MM.1S (cell line): ENCODE results near the gene STXBP6.

Experiments used
- DNase-seq: peaks from one replicate; pipeline ENCODE4 v3.0.0-alpha.2; 2015
- H2AFZ ChIP-seq: fragments of 300-600 bp; sonication (generic); 2 replicates; pipeline ENCODE4 v1.6.0; 2016; ENCODE audit warnings: antibody characterized with exemption, low read length
- H3F3A ChIP-seq: fragments of 300-600 bp; sonication (generic); 2 replicates; pipeline ENCODE4 v1.6.1; 2016; ENCODE audit warnings: mild to moderate bottlenecking, antibody characterized with exemption, low read length, moderate library complexity, mixed read lengths; ENCODE audit not compliant: insufficient read depth
- H3K27ac ChIP-seq: fragments of 300-600 bp; sonication (generic); 2 replicates; pipeline ENCODE4 v1.5.1; 2016; ENCODE audit warnings: mild to moderate bottlenecking, low read length
- H3K27me3 ChIP-seq: fragments of 300-600 bp; sonication (generic); replicated peaks from 2 replicates; pipeline ENCODE4 v1.6.0; 2016; ENCODE audit warnings: low read length; ENCODE audit not compliant: insufficient read depth
- H3K36me3 ChIP-seq: fragments of 300-600 bp; sonication (generic); replicated peaks from 2 replicates; pipeline ENCODE4 v1.6.1; 2016; ENCODE audit warnings: mild to moderate bottlenecking, low read length, mixed read lengths; ENCODE audit not compliant: insufficient read depth
- H3K4me1 ChIP-seq: fragments of 300-600 bp; sonication (generic); 2 replicates; pipeline ENCODE4 v1.6.1; 2016; ENCODE audit warnings: low read length, mixed read lengths
- H3K4me2 ChIP-seq: fragments of 300-600 bp; sonication (generic); 2 replicates; pipeline ENCODE4 v1.6.0; 2016; ENCODE audit warnings: low read depth, low read length
- H3K4me3 ChIP-seq: fragments of 300-600 bp; sonication (generic); 2 replicates; pipeline ENCODE4 v1.5.1; 2016; ENCODE audit warnings: low read length, mixed read lengths
- H3K79me2 ChIP-seq: fragments of 300-600 bp; sonication (generic); 2 replicates; pipeline ENCODE4 v1.6.1; 2016; ENCODE audit warnings: mixed run types, low read length, mixed read lengths
- H3K9ac ChIP-seq: fragments of 300-600 bp; sonication (generic); 2 replicates; pipeline ENCODE4 v1.6.1; 2016; ENCODE audit warnings: low read length, mixed read lengths
- H3K9me2 ChIP-seq: fragments of 300-600 bp; sonication (generic); replicated peaks from 2 replicates; pipeline ENCODE4 v1.6.1; 2016; ENCODE audit warnings: mild to moderate bottlenecking, low read length, mixed read lengths; ENCODE audit not compliant: insufficient read depth
- H3K9me3 ChIP-seq: fragments of 300-600 bp; sonication (generic); replicated peaks from 2 replicates; pipeline ENCODE4 v1.6.1; 2016; ENCODE audit warnings: mild to moderate bottlenecking, low read length, mixed read lengths; ENCODE audit not compliant: insufficient read depth
- H4K20me1 ChIP-seq: fragments of 300-600 bp; sonication (generic); 2 replicates; pipeline ENCODE4 v1.6.1; 2016; ENCODE audit warnings: mild to moderate bottlenecking, low read length, moderate library complexity, mixed read lengths; ENCODE audit not compliant: insufficient read depth
- EZH2 ChIP-seq: fragments of 300-600 bp; sonication (generic); optimal IDR thresholded peaks from 2 replicates; pipeline ENCODE3; 2017; ENCODE audit warnings: low read depth, mild to moderate bottlenecking, antibody characterized with exemption, low read length, mixed read lengths
- EZH2phosphoT487 ChIP-seq: fragments of 300-600 bp; sonication (generic); IDR thresholded peaks from 2 replicates; pipeline ENCODE4 v1.6.1; 2018; ENCODE audit warnings: antibody characterized with exemption, low read length
- TF ChIP-seq, protein P1 (sequence below): fragments of 300-600 bp; sonication (generic); IDR thresholded peaks from 2 replicates; pipeline ENCODE4 v1.5.1; 2016; ENCODE audit warnings: antibody characterized with exemption, low read length, mixed read lengths

Gene STXBP6

DNA sequence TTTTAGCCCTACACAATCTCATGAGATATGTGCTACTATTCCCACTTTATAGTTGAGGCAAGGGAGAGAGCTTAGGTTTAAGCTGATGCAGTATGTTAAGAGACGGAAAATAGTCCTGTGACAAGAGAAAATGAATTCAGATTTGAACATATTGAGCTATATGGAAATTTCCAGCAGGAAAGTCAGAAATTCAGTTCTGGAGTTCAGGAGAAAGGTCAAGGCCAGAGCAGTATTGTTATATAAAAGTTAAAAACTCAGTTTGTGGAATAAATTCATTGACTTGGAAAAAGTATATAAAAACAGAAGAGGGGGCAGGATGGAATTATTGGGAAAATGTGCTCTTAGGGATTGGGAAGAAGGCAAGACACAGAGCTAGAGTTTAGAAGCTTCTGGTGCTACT, 248.9 kb downstream of the STXBP6 start:
- H3K27me3 ChIP-seq = no peaks in the 10 kb centered on the region
- no peak for DNase-seq
- no peaks in the 10 kb centered on the region for H4K20me1 ChIP-seq
- H3K27ac ChIP-seq = no peak overlapping the region
- H3K4me2 ChIP-seq = no peak overlapping the region
- H3K4me1 ChIP-seq = no peaks in the 10 kb centered on the region
- H3K9me3 ChIP-seq = no peaks in the 10 kb centered on the region
- H3K9ac ChIP-seq = no peak overlapping the region
- H3K4me3 ChIP-seq = no peak overlapping the region
- no peaks in the 10 kb centered on the region for H3K36me3 ChIP-seq
- no peaks in the 10 kb centered on the region for H3K79me2 ChIP-seq
- H3F3A ChIP-seq = no peaks in the 10 kb centered on the region
- TF ChIP-seq EZH2phosphoT487 = no peak
- TF ChIP-seq EZH2 = no peak
- TF ChIP-seq, protein P1, sequence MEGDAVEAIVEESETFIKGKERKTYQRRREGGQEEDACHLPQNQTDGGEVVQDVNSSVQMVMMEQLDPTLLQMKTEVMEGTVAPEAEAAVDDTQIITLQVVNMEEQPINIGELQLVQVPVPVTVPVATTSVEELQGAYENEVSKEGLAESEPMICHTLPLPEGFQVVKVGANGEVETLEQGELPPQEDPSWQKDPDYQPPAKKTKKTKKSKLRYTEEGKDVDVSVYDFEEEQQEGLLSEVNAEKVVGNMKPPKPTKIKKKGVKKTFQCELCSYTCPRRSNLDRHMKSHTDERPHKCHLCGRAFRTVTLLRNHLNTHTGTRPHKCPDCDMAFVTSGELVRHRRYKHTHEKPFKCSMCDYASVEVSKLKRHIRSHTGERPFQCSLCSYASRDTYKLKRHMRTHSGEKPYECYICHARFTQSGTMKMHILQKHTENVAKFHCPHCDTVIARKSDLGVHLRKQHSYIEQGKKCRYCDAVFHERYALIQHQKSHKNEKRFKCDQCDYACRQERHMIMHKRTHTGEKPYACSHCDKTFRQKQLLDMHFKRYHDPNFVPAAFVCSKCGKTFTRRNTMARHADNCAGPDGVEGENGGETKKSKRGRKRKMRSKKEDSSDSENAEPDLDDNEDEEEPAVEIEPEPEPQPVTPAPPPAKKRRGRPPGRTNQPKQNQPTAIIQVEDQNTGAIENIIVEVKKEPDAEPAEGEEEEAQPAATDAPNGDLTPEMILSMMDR = no peak
- H3K9me2 ChIP-seq = no peaks in the 10 kb centered on the region
- no peak overlapping the region for H2AFZ ChIP-seq

- DNase-seq = no peak
- no peaks in the 10 kb centered on the region for H3K36me3 ChIP-seq
- H4K20me1 ChIP-seq = no peaks in the 10 kb centered on the region
- no peaks in the 10 kb centered on the region for H3K27me3 ChIP-seq
- H2AFZ ChIP-seq = no peak overlapping the region
- H3K27ac ChIP-seq = no peak overlapping the region
- H3F3A ChIP-seq = no peaks in the 10 kb centered on the region
- no peak overlapping the region for H3K4me3 ChIP-seq
- no peak for TF ChIP-seq EZH2
- TF ChIP-seq, protein P1 = no peak
- no peak for TF ChIP-seq EZH2phosphoT487
- H3K4me1 ChIP-seq = no peaks in the 10 kb centered on the region
- no peak overlapping the region for H3K4me2 ChIP-seq
- no peak overlapping the region for H3K9ac ChIP-seq
- H3K9me3 ChIP-seq = no peaks in the 10 kb centered on the region
- H3K9me2 ChIP-seq = no peaks in the 10 kb centered on the region
- no peaks in the 10 kb centered on the region for H3K79me2 ChIP-seq
Measured at GRCh38 chr14:24798911-24799462, 251.0 kb downstream of the STXBP6 start.

- H3K27me3 ChIP-seq = no peaks in the 10 kb centered on the region
- no peak overlapping the region for H3K4me3 ChIP-seq
- H3K9ac ChIP-seq = no peak overlapping the region
- H3F3A ChIP-seq = no peaks in the 10 kb centered on the region
- H3K9me2 ChIP-seq = no peaks in the 10 kb centered on the region
- no peaks in the 10 kb centered on the region for H3K79me2 ChIP-seq
- no peaks in the 10 kb centered on the region for H3K36me3 ChIP-seq
- H3K4me2 ChIP-seq = no peak overlapping the region
- H3K9me3 ChIP-seq = no peaks in the 10 kb centered on the region
- H4K20me1 ChIP-seq = no peaks in the 10 kb centered on the region
- H3K27ac ChIP-seq = no peak overlapping the region
- no peak overlapping the region for H2AFZ ChIP-seq
- no peak for DNase-seq
- no peak for TF ChIP-seq EZH2phosphoT487
- no peaks in the 10 kb centered on the region for H3K4me1 ChIP-seq
Measured at GRCh38 chr14:24795406-24795805, 254.5 kb downstream of the STXBP6 start.

- Histone ChIP-seq H3K27me3 (no peaks in the 10 kb centered on the region), H3K79me2 (no peaks in the 10 kb centered on the region), H3K36me3 (no peaks in the 10 kb centered on the region), H2AFZ (no peak overlapping the region), H3K4me3 (no peak overlapping the region), H3K27ac (no peak overlapping the region), H3F3A (no peaks in the 10 kb centered on the region), H3K9me3 (no peaks in the 10 kb centered on the region), H3K9me2 (no peaks in the 10 kb centered on the region), H3K4me2 (no peak overlapping the region), H3K4me1 (no peaks in the 10 kb centered on the region), H3K9ac (no peak overlapping the region), H4K20me1 (no peaks in the 10 kb centered on the region)
- no peak for DNase-seq
- TF ChIP-seq, protein P1 = no peak
- no peak for TF ChIP-seq EZH2phosphoT487
- TF ChIP-seq EZH2 = no peak
Measured at GRCh38 chr14:24794644-24795305, 255.2 kb downstream of the STXBP6 start.
